ENCODE data around the gene CFAP210.

The CFAP210 gene

GRCh38 chr2:169598982-169599381 lies 95.2 kb downstream of the CFAP210 start:
- TF ChIP-seq CTCF (IDR thresholded peaks at IDR 0.05) = no peak
